Measurements from ENCODE around the gene FAM13A.

- TF ChIP-seq CTCF (conservative IDR thresholded peaks at IDR 0.05; ENCODE audit: low read depth, low read length), result no peak
- TF ChIP-seq POLR2A (IDR thresholded peaks at IDR 0.05; ENCODE audit: low read depth, low read length), result no peak
- TF ChIP-seq CEBPB (IDR thresholded peaks at IDR 0.05; ENCODE audit: low read depth, low read length), result no peak
- TF ChIP-seq SMC3 (IDR thresholded peaks at IDR 0.05; ENCODE audit: low read depth, low read length), result no peak
- TF ChIP-seq NFE2L2 (IDR thresholded peaks at IDR 0.05; ENCODE audit: low read depth, low read length), result no peak
- TF ChIP-seq USF2 (IDR thresholded peaks at IDR 0.05; ENCODE audit: low read depth, low read length), result no peak
- TF ChIP-seq MAFK (IDR thresholded peaks at IDR 0.05; ENCODE audit: low read depth, low read length), result no peak
- TF ChIP-seq RCOR1 (IDR thresholded peaks at IDR 0.05; ENCODE audit: insufficient replicate concordance, low read length), result no peak
- no peak for TF ChIP-seq FOS (IDR thresholded peaks at IDR 0.05; ENCODE audit: low read depth, low read length)
Observed at GRCh38 chr4:88891636-88892035, 165.3 kb downstream of the FAM13A start.

Measured in IMR-90 (cell line).